Ascending aorta (tissue), 2 donors: ENCODE measurements around the gene NCDN. TPM values are rescaled to one million over a fixed set of nuclear protein-coding genes. Genes with fewer than 3 reads are reported as not detected.

Experiments
- DNase-seq, 2 donors: peaks; one replicate each; pipeline ENCODE4 v3.0.0-alpha.2; 2019; ENCODE audit warnings: low spot score in 2 of 2
- H3K27ac ChIP-seq, 2 donors: fragments of 200-600 bp; sonication (generic); one replicate each; pipeline ENCODE4 v1.5.1; 2016 to 2017; ENCODE audit warnings: mild to moderate bottlenecking in 1 of 2
- H3K27me3 ChIP-seq: fragments of 200-600 bp; sonication (generic); one replicate; pipeline ENCODE4 v1.5.1; 2017
- H3K36me3 ChIP-seq, 2 donors: fragments of 200-600 bp; sonication (generic); one replicate each; pipeline ENCODE4 v1.5.1; 2016
- H3K4me1 ChIP-seq, 2 donors: fragments of 200-600 bp; sonication (generic); one replicate each; pipeline ENCODE4 v1.5.1; 2016 to 2017; ENCODE audit warnings: mild to moderate bottlenecking in 1 of 2
- H3K4me3 ChIP-seq, 2 donors: fragments of 200-600 bp; sonication (generic); one replicate each; pipeline ENCODE4 v1.5.1; 2016 to 2017; ENCODE audit warnings: mild to moderate bottlenecking in 1 of 2
- H3K9me3 ChIP-seq, 2 donors: fragments of 200-600 bp; sonication (generic); one replicate each; pipeline ENCODE4 v1.5.1; 2016
- intact Hi-C: fragments of 100-400 bp; cut with DNase I; formaldehyde crosslinking; loops from one replicate; pipeline ENCODE4 v1.15.1; 2023
- total RNA-seq: library from RNA; depleted of rRNA; stranded (reverse); fragments of >200 nt; gene quantifications from one replicate; pipeline ENCODE4 v1.1.0, GENCODE V29; 2016
- TF ChIP-seq, protein P1 (sequence below), 3 experiments: fragments of 200-600 bp in 2 of 3; fragments of 450-650 bp in 1 of 3; sonication (generic) in 2 of 3; IDR thresholded peaks; one replicate each; pipeline ENCODE4 v1.5.1; 2016 to 2019; ENCODE audit warnings: antibody characterized with exemption in 3 of 3, mild to moderate bottlenecking in 1 of 3, moderate library complexity in 1 of 3

NCDN gene
- total RNA-seq, 1 donor from 2014 or later, result 20.1 TPM

DNA sequence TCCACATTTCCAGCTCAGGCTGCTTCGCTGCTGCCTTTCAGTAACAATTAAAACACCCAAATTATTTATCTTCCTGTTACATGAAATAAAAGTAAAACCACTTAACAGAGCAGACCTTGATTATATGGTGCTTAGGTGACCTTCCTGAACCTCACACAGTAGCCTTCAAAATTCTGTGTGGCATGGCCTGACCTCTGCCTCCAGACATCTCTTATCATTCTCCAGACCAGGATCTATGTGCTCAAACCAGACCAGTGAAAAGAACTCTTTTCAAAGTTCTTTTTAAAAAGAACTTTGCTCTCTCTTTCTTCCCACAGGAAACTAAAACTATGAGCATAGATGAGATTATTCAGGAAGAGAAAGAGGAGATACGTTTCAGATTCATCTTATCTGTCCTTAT lies 38.2 kb upstream of the NCDN start:
- H3K36me3 ChIP-seq, result no peaks in the 10 kb centered on the region
- intact Hi-C loops, result no loop called here
- peaks cover 2 to 11% of the 10 kb centered on the region in 2 donors for H3K9me3 ChIP-seq
- TF ChIP-seq, protein P1, sequence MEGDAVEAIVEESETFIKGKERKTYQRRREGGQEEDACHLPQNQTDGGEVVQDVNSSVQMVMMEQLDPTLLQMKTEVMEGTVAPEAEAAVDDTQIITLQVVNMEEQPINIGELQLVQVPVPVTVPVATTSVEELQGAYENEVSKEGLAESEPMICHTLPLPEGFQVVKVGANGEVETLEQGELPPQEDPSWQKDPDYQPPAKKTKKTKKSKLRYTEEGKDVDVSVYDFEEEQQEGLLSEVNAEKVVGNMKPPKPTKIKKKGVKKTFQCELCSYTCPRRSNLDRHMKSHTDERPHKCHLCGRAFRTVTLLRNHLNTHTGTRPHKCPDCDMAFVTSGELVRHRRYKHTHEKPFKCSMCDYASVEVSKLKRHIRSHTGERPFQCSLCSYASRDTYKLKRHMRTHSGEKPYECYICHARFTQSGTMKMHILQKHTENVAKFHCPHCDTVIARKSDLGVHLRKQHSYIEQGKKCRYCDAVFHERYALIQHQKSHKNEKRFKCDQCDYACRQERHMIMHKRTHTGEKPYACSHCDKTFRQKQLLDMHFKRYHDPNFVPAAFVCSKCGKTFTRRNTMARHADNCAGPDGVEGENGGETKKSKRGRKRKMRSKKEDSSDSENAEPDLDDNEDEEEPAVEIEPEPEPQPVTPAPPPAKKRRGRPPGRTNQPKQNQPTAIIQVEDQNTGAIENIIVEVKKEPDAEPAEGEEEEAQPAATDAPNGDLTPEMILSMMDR (IDR thresholded peaks at IDR 0.05), result no peak
- H3K4me1 ChIP-seq, result no peaks in the 10 kb centered on the region
- H3K4me3 ChIP-seq, result no peak overlapping the region
- H3K27ac ChIP-seq, result no peak overlapping the region
- no peak for DNase-seq
- H3K27me3 ChIP-seq, result no peaks in the 10 kb centered on the region

DNA sequence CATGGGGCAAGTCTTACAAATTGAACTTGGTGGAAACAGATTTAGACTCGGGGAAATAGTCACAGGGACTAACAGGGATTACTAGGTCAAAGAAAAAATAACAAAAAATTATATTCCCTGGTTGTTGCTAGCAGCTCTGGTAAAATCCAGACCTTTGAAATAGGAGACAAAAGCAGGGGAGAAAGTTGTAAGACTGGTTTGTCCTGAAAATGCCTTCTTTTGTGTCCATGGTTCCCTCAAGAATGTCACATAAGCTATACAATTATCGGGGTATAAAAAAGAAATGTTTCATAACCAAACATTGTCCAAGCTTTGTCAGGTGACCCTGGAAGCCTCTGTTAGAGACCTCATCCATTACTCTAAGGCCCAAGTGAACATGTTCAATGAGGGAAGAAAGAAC lies 33.5 kb upstream of the NCDN start:
- no peaks in the 10 kb centered on the region for H3K9me3 ChIP-seq
- no peak overlapping the region for H3K4me3 ChIP-seq
- TF ChIP-seq, protein P1 (IDR thresholded peaks at IDR 0.05), result no peak
- no peak for DNase-seq
- H3K36me3 ChIP-seq, result no peaks in the 10 kb centered on the region
- H3K27me3 ChIP-seq, result no peaks in the 10 kb centered on the region
- no peaks in the 10 kb centered on the region for H3K4me1 ChIP-seq
- H3K27ac ChIP-seq, result no peak overlapping the region
- intact Hi-C loops, result no loop called here

DNA sequence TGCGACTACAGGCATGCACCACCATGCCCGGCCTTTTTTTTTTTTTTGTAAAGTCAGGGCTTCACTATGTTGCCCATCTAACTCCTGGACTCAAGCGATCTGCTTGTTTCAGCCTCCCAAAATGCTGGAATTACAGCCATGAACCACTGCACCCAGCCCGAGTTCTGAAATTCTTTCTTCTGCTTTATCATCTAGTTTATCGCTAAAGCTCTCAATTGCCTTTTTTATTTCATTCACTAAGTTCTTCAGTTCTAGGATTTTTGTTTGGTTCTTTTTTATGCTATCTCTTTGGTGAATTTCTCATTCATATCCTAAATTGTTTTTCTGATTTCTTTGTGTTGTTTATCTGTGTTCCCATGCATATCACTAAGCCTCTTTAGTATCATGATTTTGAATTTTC lies 27.4 kb upstream of the NCDN start:
- no peaks in the 10 kb centered on the region for H3K27me3 ChIP-seq
- intact Hi-C loops, result no loop called here
- H3K36me3 ChIP-seq, result peaks cover 6 to 7% of the 10 kb centered on the region in 2 donors
- peaks cover 0 to 13% of the 10 kb centered on the region in 2 donors for H3K4me1 ChIP-seq
- H3K4me3 ChIP-seq, result no peak overlapping the region
- no peak for DNase-seq
- H3K9me3 ChIP-seq, result no peaks in the 10 kb centered on the region
- TF ChIP-seq, protein P1 (IDR thresholded peaks at IDR 0.05), result no peak
- H3K27ac ChIP-seq, result no peak overlapping the region

DNA sequence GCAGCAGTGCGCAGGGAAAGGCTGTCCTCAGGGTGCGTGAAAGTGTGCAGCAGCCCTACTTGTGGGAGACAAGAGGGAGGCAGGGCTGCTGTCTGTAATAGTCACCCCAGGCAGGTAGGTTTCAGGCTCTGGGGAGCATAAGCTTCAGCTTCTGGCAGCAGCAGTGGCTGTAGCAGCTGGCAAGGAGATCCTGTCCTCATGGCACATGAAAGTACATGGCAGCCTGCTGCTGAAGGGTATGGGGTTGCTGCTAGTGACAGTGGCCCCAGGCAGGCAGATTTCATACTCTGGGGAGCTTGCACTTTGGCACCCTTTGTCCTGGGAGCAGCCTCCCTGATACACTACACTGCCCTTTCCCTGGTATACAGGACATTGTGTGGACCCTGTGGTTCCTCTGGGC lies 26.7 kb upstream of the NCDN start:
- DNase-seq, result no peak
- no peak overlapping the region for H3K27ac ChIP-seq
- H3K36me3 ChIP-seq, result peaks cover 6 to 7% of the 10 kb centered on the region in 2 donors
- H3K27me3 ChIP-seq, result no peaks in the 10 kb centered on the region
- H3K4me3 ChIP-seq, result no peak overlapping the region
- no peaks in the 10 kb centered on the region for H3K9me3 ChIP-seq
- H3K4me1 ChIP-seq, result peaks cover 0 to 13% of the 10 kb centered on the region in 2 donors
- intact Hi-C loops, result no loop called here
- TF ChIP-seq, protein P1 (IDR thresholded peaks at IDR 0.05), result no peak

DNA sequence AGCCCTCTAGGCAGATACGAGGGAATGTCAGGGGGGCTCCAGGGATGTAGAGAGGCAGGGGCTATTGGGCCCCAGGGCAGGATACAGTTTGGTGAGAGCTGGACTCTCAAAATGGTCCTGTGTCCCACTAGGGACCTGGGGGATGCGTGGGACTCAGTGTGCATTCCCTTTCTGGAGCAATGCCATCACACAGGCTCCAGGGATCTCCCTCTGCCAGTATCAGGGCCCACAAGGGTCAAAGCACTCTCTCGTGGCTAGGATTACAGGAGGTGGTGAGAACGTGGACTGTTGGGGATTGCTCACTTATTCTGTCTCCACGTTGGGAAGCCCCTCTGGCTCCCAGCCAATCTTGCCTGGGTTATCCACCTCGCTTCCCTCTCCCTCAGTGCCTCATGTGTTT lies 26.2 kb upstream of the NCDN start:
- H3K9me3 ChIP-seq, result no peaks in the 10 kb centered on the region
- H3K27me3 ChIP-seq, result no peaks in the 10 kb centered on the region
- intact Hi-C loops, result no loop called here
- H3K4me3 ChIP-seq, result no peak overlapping the region
- peaks cover 6 to 7% of the 10 kb centered on the region in 2 donors for H3K36me3 ChIP-seq
- DNase-seq, result no peak
- TF ChIP-seq, protein P1 (IDR thresholded peaks at IDR 0.05), result no peak
- no peak overlapping the region for H3K27ac ChIP-seq
- H3K4me1 ChIP-seq, result peaks cover 0 to 13% of the 10 kb centered on the region in 2 donors
